ENCODE measurements around the gene FHDC1. TPM values are rescaled to one million over a fixed set of nuclear protein-coding genes. Genes with fewer than 3 reads are reported as not detected.

The FHDC1 gene
- total and polyA plus RNA-seq, 9 donors, result 0.30 to 4.0 (median 0.91) TPM

DNA sequence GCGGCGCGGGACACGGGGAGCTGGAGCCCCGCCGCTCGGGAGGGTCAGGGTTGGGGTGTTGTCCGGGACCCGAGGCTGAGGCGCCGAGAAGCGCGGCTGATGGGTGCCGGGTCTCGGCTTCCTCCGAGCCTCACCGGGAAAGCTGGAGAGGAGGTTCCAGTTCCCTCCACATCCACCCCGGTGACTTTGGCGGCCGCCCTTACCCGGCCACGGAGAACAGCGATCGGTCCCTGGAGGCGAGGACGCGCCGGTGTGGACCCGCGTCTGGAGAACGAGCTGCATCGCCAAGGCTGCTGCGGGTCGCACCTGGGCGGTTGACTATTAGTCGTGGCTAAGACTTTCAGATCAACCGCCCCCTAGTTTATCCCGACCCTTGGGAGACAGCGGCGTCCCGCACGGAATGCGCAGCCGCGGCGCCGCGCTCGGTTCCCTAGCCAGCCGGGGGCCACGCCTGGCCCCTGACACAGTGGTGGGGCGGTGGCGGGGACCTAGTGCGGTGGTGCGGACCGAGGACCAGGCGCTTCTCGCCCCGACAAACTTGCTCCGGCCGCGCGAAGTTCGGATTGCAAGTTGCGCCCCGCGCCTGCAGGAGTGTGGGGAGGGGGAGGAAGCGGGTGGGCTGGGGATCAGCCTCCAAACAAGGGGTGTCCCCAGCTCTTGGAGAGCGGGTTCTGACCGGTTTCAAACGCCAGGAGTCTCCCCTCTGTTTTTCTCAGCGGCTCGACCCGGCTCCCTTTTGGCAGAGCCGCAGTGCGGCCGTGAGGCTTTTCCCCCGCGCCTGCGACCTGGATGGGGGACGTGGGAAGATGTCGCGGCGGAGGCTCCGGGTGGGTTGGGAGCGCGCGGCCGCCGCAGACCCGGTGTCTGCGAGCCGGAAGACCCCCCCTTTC is 568 bp downstream of the FHDC1 start:
- Histone ChIP-seq H3K4me1 (ENCODE audit: insufficient read depth) (peaks cover 5% of the 10 kb centered on the region), H3K4me3 (peak overlapping the region; percentile 59), H3K9me3 (no peaks in the 10 kb centered on the region), H3K27ac (no peak overlapping the region), H3K27me3 (no peaks in the 10 kb centered on the region), H3K36me3 (no peaks in the 10 kb centered on the region)
- WGBS, 3 donors, result 0 to 1% (median 0%) methylated on average over 72 to 93 of the region's 93 CpGs
- intact Hi-C loops (cut with DNase I), result no loop called here
- peak in 2 of 5 donors; percentile 38 to 46 for DNase-seq
- TF ChIP-seq POLR2A (IDR thresholded peaks at IDR 0.05) (no peak), EP300 (IDR thresholded peaks at IDR 0.05) (no peak)
- TF ChIP-seq, protein P1, sequence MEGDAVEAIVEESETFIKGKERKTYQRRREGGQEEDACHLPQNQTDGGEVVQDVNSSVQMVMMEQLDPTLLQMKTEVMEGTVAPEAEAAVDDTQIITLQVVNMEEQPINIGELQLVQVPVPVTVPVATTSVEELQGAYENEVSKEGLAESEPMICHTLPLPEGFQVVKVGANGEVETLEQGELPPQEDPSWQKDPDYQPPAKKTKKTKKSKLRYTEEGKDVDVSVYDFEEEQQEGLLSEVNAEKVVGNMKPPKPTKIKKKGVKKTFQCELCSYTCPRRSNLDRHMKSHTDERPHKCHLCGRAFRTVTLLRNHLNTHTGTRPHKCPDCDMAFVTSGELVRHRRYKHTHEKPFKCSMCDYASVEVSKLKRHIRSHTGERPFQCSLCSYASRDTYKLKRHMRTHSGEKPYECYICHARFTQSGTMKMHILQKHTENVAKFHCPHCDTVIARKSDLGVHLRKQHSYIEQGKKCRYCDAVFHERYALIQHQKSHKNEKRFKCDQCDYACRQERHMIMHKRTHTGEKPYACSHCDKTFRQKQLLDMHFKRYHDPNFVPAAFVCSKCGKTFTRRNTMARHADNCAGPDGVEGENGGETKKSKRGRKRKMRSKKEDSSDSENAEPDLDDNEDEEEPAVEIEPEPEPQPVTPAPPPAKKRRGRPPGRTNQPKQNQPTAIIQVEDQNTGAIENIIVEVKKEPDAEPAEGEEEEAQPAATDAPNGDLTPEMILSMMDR (IDR thresholded peaks at IDR 0.05), result no peak

DNA sequence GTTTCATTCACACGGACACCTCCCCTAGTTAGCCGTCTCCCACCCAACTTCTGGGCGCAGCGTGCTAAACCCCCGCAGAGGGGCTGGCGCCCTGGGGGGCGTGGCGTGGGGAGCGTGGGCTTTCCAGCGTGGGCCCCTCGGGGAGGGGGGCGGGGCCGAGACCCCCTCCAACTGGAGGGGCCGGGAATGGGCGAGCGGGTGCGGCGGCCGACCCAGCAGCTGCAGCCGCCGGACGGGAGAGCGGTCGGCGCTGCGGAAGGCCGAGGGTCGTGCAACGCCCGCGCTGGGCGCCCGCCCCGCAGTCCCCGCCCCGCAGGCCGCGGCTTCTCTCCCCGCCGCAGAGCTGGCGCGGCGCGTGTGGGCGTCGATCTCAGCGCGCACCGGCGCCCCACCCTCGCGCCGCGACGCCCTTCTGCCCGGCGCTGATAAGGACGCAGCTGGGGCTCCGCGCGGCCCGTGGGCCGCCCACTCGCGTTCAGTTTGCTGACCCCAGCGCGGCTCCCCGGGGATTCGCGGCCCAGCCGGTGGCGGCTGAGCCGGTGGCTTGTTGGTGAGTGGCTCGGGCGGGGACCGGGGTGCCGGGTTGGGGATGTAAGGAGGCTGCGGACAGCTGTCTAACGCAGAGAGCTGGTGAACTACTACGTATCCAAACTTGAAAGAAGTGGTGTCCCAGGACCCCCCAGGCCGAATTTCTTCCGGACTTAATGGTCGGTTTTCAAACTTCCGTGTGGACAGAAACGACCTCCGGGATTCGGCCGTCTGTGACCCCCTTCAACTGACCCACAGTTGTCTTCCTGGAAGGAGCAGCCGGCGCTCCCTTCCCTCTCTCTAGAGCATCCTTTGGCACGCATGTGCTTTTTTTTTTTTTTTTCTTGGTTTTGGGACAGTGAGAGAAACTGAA is 1.5 kb downstream of the FHDC1 start:
- Histone ChIP-seq H3K4me1 (ENCODE audit: insufficient read depth) (peaks cover 5% of the 10 kb centered on the region), H3K4me3 (peak overlapping the region; percentile 59), H3K27me3 (no peaks in the 10 kb centered on the region), H3K9me3 (no peaks in the 10 kb centered on the region), H3K27ac (no peak overlapping the region), H3K36me3 (no peaks in the 10 kb centered on the region)
- WGBS, 3 donors, result 1% methylated on average over 34 to 91 of the region's 91 CpGs
- intact Hi-C loops (cut with DNase I), result no loop called here
- peak in 4 of 5 donors; percentile 20 to 57 (median 39) for DNase-seq
- TF ChIP-seq POLR2A (IDR thresholded peaks at IDR 0.05) (no peak), EP300 (IDR thresholded peaks at IDR 0.05) (no peak)
- TF ChIP-seq, protein P1 (IDR thresholded peaks at IDR 0.05), result no peak

DNA sequence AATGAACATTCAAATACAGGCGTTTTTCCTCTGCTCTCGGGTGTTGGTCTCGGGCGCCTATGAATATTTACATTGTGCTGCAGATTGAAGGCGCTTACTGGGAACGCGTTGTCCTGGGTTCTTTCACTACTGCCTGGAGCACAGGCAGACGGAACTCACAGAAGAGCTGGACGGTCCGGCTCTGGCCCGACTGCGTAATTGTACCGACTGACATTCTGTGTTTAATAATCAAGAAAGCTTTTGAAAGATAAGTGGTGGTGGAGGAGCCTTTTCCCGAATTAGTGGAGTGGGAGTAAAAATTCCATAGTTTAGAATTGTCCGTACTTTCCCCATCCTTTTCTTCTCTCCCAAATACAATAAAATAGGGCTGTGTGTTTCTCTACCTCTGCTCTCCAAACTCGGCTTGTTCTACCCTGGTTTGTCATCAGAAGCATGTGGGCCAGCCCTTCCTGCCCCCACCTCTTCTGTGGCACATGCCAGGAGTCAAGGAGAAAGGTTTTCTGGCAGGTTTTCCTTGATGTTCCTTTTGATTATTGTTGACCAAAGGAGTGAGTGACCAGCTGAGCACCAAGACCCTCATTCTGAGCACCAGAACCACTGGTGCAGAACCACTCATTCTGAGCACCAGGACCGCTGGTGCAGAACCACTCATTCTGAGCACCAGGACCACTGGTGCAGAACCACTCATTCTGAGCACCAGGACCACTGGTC is 2.3 kb downstream of the FHDC1 start:
- no peaks in the 10 kb centered on the region for H3K9me3 ChIP-seq
- WGBS, 3 donors, result 7 to 10% (median 7%) methylated on average over 17 of the region's 17 CpGs
- DNase-seq, result peak in 1 of 5 donors; percentile 29
- no peak overlapping the region for H3K27ac ChIP-seq
- intact Hi-C loops (cut with DNase I), result no loop called here
- H3K27me3 ChIP-seq, result no peaks in the 10 kb centered on the region
- peak overlapping the region; percentile 59 for H3K4me3 ChIP-seq
- peaks cover 5% of the 10 kb centered on the region for H3K4me1 ChIP-seq (ENCODE audit: insufficient read depth)
- no peaks in the 10 kb centered on the region for H3K36me3 ChIP-seq
- no peak for TF ChIP-seq POLR2A (IDR thresholded peaks at IDR 0.05)
- no peak for TF ChIP-seq EP300 (IDR thresholded peaks at IDR 0.05)

DNA sequence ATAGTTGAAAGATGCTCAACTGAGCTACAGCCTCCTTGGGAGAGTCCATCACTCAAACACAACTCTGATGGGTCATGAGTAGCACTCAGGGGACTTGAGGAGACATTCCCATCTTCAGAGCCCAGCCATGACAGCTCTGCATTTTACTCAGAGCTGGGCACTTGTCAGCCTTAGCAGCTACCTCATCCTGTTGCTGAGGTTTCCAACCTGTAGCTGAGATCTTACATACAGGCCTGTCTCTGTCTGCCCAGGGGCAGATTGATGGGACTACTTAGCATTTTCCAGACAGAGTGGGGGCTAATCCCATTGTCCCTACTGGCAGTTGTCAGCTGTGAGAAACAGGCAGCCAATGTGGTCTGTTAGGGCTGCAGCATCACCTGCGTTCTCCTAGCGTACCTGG is 3.5 kb downstream of the FHDC1 start:
- Histone ChIP-seq H3K4me3 (no peak overlapping the region), H3K27ac (no peak overlapping the region), H3K27me3 (no peaks in the 10 kb centered on the region), H3K36me3 (no peaks in the 10 kb centered on the region), H3K4me1 (ENCODE audit: insufficient read depth) (peaks cover 5% of the 10 kb centered on the region), H3K9me3 (no peaks in the 10 kb centered on the region)
- intact Hi-C loops (cut with DNase I), result no loop called here
- no peak for DNase-seq
- WGBS, 3 donors, result 97 to 100% (median 98%) methylated on average over 2 of the region's 2 CpGs
- TF ChIP-seq, protein P1 (IDR thresholded peaks at IDR 0.05), result no peak
- TF ChIP-seq EP300 (IDR thresholded peaks at IDR 0.05) (no peak), POLR2A (IDR thresholded peaks at IDR 0.05) (no peak)
